GM03348 (cell line): ENCODE measurements around the gene TECR.
"Not testable (repeated sequence)": the region's sequence is repeated elsewhere in the genome, so short reads cannot be mapped to it uniquely, and the experiment has no call there.

Experiments
- DNase-seq: peaks from one replicate; pipeline ENCODE4 v3.0.0; 2012; ENCODE audit warnings: low spot score

Gene TECR

GRCh38 chr19:14529254-14530004, at the start of gene TECR:
TECR (plus strand) TSS chr19:14529594; CDS start chr19:14529697, 103 bp downstream.
- DNase-seq: peak; percentile 99

GRCh38 chr19:14479975-14480699, 49.3 kb upstream of the TECR start:
- peak; percentile 75 for DNase-seq

- no peak for DNase-seq
Measured at GRCh38 chr19:14480700-14481079, 48.7 kb upstream of the TECR start.

GRCh38 chr19:14482172-14482941, 47.0 kb upstream of the TECR start:
- no peak for DNase-seq

DNA sequence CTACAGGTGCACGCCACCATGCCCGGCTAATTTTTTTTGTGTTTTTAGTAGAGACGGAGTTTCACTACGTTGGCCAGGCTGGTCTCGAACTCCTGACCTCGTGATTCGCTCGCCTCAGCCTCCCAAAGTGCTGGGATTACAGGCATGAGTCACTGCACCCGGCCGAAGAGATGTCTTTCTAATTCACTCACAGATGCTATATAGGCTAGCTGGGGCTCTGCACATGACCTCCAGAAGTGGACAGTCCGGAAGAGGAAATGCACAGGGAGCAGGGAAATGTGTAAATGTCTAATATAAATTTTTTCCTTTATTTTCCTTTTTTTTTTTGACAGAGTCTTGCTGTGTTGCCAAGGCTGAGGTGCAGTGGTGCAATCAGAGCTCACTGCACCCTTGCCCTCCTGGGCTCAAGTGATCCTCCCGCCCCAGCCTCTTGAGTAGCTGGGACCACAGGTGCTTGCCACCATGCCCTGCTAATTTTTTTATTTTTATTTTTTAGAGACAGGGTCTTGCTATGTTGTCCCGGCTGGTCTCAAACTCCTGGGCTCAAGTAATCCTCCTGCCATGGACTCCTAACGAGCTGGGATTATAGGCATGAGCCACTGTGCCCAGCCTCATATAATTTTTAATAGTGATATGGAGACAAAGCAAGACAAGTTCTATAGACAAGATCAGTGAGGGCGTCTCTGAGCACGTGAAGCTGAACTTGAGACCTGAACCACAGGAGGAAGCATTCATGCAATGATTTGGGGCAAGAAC, 41.8 kb upstream of the TECR start:
- DNase-seq: no peak

DNA sequence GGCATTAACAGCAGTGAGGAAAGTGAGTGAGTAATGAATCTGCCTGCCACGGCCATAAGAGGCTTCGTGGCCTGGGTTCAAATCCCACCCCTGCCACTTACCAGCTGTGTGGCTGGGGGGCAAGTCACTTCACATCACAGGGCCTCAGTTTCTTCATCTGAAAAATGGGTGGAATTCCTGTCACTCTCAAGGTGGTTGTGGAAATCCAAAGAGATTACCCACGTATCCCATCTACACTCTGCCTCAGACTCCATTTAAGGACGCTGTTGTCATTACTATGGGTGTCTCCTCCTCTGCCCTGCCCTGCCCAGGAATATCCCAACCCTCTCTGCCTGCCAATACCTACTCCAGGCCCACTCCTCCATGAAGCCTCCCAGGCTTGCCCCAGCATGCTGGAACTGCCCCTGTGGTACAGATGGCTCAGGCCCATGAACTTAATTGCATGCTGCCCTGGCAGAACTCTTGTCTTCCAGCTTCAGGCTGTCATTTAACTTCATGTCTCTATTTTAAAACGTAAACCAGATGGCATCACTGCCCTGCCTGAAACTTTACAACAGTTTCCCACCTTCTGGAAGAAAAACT, 36.5 kb upstream of the TECR start:
- DNase-seq: no peak

DNA sequence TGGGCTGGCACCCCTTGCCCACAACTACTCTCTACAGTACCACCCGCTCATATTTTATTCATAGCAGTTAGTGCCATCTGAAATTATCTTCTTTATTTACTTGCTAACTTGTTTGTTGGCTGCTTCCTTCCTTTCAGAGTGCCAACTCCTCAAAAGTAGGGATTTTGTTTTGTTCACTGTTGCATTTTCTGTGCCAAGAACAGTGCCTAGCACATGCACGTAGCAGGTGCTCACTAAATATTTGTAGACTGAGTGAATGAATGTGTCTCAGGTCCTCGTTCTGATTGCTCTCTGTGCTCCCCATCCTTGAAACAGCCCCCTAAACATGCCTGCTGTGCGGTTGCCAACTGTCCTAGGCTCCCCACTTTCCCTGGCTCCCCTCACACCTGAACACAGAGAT, 35.0 kb upstream of the TECR start:
- no peak for DNase-seq

DNA sequence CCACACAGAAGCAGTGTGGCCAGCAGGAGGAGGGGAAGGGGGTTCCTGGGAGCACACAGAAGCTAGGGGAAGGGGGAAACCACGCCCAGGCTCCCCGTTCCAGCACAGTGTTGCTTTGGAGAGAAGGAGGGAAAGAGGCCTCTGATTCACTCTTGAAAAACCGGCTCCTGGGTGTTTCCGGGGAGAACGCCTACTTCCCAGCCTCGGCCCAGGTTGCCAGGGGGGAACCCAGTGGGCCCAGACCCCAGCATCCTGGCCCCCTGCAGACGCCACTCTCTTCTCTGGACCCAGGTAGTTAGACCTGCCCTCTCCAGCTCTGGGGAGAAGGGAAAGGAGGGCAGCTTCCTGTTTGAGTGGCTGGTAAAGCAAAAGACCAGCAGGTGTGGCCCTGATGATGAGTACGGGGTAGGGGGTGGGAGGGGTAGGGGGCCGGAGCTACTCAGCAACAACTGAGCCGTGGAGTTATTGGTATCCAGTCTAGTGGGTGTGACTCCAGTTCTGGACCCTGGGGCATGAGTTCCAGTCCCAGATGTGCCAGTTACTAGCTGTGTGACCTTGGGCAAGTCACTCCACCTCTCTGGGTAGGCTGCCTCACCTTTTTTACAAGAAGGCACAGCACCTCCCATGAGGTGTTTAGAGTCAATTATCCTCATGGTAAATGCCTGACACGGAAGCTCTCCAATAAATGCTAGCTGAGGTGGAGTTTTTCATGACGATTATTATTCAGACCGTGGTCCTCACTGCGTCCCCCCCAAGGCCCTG, 34.3 kb upstream of the TECR start:
- peak; percentile 46 for DNase-seq

DNA sequence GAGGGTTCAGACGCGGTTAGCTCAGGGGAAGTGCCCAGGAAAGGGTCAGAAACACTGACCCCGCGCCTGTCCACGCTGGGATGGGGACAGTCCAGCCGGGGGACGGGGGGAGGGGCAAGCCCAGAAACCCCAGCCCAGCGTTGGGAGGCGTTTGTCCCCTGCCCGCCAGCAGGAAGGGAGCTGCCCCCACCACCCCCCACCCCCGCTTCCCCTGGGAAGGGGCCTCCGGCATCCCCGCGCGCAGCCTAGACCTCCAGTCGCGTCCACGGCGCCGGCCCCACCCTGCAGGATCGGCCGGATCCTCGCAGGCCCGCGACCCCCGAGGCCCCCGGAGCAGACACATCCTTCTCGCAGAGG, 33.7 kb upstream of the TECR start:
- peak; percentile 39 for DNase-seq

GRCh38 chr19:14496029-14496833, 33.2 kb upstream of the TECR start, which contains the start of gene GIPC1:
GIPC1 (minus strand) TSS chr19:14496127; CDS start chr19:14482976, 13,151 bp downstream.
- peak; percentile 100 for DNase-seq

- no peak for DNase-seq
Measured at GRCh38 chr19:14496834-14497227, 32.6 kb upstream of the TECR start.

DNA sequence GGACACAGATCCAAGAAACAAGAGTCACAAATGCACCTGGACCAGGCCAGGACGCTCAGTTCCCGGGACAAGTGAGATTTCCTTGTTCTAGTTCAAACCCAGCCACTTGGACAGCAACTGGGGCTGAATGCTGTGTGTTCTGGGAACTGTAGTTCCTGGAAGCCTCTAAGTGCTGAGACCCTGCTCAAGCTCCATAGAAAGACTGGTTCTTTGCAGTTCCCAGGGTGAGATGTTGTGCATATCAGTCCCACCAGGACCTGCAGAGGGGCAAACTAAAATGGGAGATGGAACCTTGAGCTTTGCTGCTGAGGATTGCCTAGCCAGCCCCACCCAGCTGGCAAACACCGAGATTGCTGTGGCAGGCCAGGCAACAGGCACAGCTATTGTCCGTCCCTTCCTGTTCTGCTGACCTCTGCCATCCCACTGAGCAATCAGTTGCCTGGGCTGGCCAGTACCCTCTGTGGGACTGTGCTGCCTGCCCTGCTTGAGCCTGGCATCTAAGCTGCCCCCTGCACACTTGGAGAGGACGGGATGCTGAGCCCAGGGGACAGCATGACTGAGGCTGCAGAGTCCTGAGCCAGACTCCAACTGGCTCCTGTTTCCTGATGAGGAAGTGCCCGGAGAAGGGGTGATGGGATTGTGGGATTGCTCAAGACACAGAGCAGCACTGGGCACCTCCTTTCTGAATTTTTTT, 32.0 kb upstream of the TECR start:
- peak; percentile 48 for DNase-seq

DNA sequence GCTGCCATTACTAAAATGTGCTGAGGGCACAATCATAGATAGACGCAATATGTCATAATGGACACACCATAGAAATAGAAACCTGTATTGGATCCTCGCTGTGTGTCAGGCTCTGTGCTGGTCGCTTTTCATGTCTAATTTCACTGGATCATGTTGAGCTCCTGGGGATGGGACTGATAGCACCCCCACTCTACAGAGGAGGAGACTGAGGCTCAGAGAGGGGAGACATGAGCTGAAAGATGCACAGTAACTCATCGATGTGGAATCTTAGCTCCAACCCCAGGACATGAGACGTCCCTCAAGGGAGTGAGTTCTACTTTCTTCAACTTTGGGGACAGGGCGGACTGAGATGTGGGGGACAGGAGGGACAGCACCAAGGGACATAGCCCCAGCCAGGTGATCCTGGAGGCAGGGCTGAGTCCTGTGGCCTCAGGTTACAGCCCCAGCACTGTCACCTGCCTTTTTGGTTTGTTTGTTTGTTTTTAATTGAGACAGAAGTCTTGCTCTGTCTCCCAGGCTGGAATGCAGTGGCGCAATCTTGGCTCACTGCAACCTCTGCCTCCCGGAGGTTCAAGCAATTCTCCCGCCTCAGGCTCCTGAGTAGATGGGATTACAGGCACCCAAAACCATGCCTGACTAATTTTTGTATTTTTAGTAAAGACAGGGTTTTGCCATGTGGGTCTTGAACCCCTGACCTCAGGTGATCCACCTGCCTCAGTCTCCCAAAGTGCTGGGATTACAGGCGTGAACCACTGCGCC, 26.9 kb upstream of the TECR start:
- DNase-seq: no peak

GRCh38 chr19:14503285-14503684, 26.1 kb upstream of the TECR start:
- DNase-seq: no peak

DNA sequence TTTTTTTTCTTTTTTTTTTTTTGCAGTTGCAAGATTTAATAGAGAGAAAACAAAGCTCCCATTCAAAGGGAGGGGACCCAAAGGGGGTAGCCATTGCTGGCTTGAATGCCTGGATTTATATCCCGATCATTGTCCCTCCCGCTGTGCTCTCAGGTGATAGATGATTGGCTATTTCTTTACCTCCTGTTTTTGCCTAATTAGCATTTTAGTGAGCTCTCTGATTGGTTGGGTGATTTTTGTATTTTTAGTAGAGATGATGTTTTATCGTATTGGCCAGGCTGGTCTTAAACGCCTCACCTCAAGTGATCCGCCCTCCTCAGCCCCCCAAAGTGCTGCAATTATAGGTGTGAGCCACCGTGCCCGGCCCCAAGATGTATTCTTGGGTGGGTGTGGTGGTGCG, 24.8 kb upstream of the TECR start:
- not testable (repeated sequence) for DNase-seq

GRCh38 chr19:14505488-14506239, 23.7 kb upstream of the TECR start:
- DNase-seq: peak; percentile 58

DNA sequence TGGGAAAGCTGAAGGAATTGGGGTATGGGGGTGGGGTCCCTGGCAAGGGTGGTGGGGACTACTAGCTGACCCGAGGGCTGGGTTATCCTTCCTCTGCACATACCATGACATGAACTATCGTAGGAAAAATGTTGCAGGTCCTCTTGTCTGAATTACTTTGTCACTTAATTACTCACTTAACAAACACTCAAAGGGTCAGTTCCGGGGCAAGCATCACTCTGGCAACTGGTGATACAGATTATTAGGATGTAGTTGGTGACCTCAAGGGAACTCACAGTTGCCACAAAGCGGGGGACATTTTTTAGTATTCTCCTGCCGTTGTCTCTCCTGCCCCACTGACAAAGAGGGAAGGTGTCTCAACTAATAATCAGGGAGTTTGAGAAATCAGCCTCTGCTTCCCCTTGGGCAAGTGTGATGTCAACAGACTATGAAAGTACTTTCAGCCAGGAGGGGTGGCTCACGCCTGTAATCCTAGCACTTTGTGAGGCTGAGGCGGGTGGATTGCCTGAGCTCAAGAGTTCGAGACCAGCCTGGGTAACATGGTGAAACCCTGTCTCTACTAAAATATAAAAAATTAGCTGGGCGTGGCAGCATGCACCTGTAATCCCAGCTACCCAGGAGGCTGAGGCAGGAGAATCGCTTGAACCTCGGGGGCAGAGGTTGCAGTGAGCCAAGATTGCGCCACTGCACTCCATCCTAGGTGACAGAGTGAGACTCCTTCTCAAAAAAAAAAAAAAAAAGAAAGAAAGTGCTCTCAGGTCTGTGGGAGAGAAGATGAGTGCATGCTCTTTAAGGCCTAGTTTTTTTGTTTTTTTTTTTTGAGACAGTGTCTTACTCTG, 21.5 kb upstream of the TECR start:
- peak; percentile 8 for DNase-seq
